Calu3 (cell line): Measurements from ENCODE around the gene SLC51A. TPM values are rescaled to one million over a fixed set of nuclear protein-coding genes. Genes with fewer than 3 reads are reported as not detected.
A peak's percentile ranks its signal among the peaks of the same experiment; 100 is the strongest.
"Not testable (repeated sequence)": the region's sequence is repeated elsewhere in the genome, so short reads cannot be mapped to it uniquely, and the experiment has no call there.

Experiments used
- BruUV-seq: library from RNA; stranded (reverse); fragments of 400-500 nt; replicated peaks from 2 replicates; lab custom pipeline; 2021; lab: Mats Ljungman, UMichigan
- CTCF ChIA-PET: fragments of 300-600 bp; sonication (Branson Sonifier 250); formaldehyde crosslinking; loops from one replicate; lab custom pipeline; 2022; ENCODE audit warnings: antibody characterized with exemption; lab: Charles Lee
- DNase-seq: peaks from one replicate; pipeline ENCODE4 v3.0.0; 2022
- H3K27ac Mint-ChIP-seq: one replicate; pipeline ENCODE4 v1.8.0; 2022; ENCODE audit warnings: mixed read lengths; ENCODE audit not compliant: unreplicated experiment
- H3K27me3 Mint-ChIP-seq: one replicate; pipeline ENCODE4 v1.8.0; 2022; ENCODE audit warnings: mixed read lengths; ENCODE audit not compliant: unreplicated experiment
- H3K36me3 Mint-ChIP-seq: one replicate; pipeline ENCODE4 v1.8.0; 2022; ENCODE audit warnings: mild to moderate bottlenecking, moderate library complexity, mixed read lengths; ENCODE audit not compliant: insufficient read depth, unreplicated experiment
- H3K4me1 Mint-ChIP-seq: one replicate; pipeline ENCODE4 v1.8.0; 2022; ENCODE audit warnings: mild to moderate bottlenecking, low read depth, mixed read lengths; ENCODE audit not compliant: unreplicated experiment
- H3K4me3 Mint-ChIP-seq: one replicate; pipeline ENCODE4 v1.8.0; 2022; ENCODE audit warnings: mild to moderate bottlenecking, low read depth, moderate library complexity, mixed read lengths; ENCODE audit not compliant: unreplicated experiment
- H3K9me3 Mint-ChIP-seq: one replicate; pipeline ENCODE4 v1.8.0; 2022; ENCODE audit warnings: low read depth, mixed read lengths; ENCODE audit not compliant: unreplicated experiment
- CTCF ChIP-seq: fragments of 200-600 bp; IDR thresholded peaks from one replicate; pipeline ENCODE4 v1.8.0; 2022; ENCODE audit warnings: antibody characterized with exemption; ENCODE audit not compliant: unreplicated experiment
- intact Hi-C: fragments of 100-400 bp; cut with micrococcal nuclease; formaldehyde crosslinking; loops from one replicate; pipeline ENCODE4 v1.10.0; 2022; ENCODE audit not compliant: unreplicated experiment
- total RNA-seq: library from RNA; stranded (reverse); gene quantifications from 2 replicates; pipeline ENCODE4 v1.2.3, GENCODE V29; 2022

The SLC51A gene
- total RNA-seq, 1 experiment from 2014 or later = not detected

- BruUV-seq = no TSS peak
- TF ChIP-seq CTCF = no peak
- Mint-ChIP-seq H3K36me3 (peaks cover 7% of the 10 kb centered on the region), H3K27ac (peak overlapping the region; percentile 65), H3K4me3 (peak overlapping the region; percentile 75), H3K4me1 (no peaks in the 10 kb centered on the region), H3K27me3 (peaks cover 88% of the 10 kb centered on the region), H3K9me3 (peaks cover 3% of the 10 kb centered on the region)
- peak; percentile 32 for DNase-seq
- intact Hi-C loops = no loop called here
- CTCF ChIA-PET = no interaction called here
Measured at GRCh38 chr3:196207159-196207832, 9.0 kb upstream of the SLC51A start.

- CTCF ChIA-PET = no interaction called here
Measured at GRCh38 chr3:196207833-196208607, 8.3 kb upstream of the SLC51A start.

GRCh38 chr3:196208942-196209695 lies 7.2 kb upstream of the SLC51A start:
- CTCF ChIA-PET = interaction anchor here (0.6 kb wide), 1 partner anchor 113 kb away, joined by 3 read pairs; no protein-coding TSS in a partner anchor
- peak overlapping the region; percentile 75 for H3K4me3 Mint-ChIP-seq
- no peak for TF ChIP-seq CTCF
- no TSS peak for BruUV-seq
- intact Hi-C loops = no loop called here
- no peak for DNase-seq
- H3K36me3 Mint-ChIP-seq = peaks cover 7% of the 10 kb centered on the region
- H3K9me3 Mint-ChIP-seq = peaks cover 3% of the 10 kb centered on the region
- no peaks in the 10 kb centered on the region for H3K4me1 Mint-ChIP-seq
- H3K27me3 Mint-ChIP-seq = peaks cover 74% of the 10 kb centered on the region
- H3K27ac Mint-ChIP-seq = no peak overlapping the region

More at GRCh38 chr3:196207833-196208607, 8.3 kb upstream of the SLC51A start:
- Mint-ChIP-seq H3K27ac (peak overlapping the region; percentile 65), H3K27me3 (peaks cover 81% of the 10 kb centered on the region), H3K36me3 (peaks cover 7% of the 10 kb centered on the region), H3K4me3 (peak overlapping the region; percentile 75), H3K4me1 (no peaks in the 10 kb centered on the region), H3K9me3 (peaks cover 3% of the 10 kb centered on the region)
- no TSS peak for BruUV-seq
- TF ChIP-seq CTCF = no peak
- peak; percentile 75 for DNase-seq
- intact Hi-C loops = no loop called here

GRCh38 chr3:196209944-196210672 lies 6.2 kb upstream of the SLC51A start:
- H3K4me3 Mint-ChIP-seq, H3K36me3 Mint-ChIP-seq, H3K27ac Mint-ChIP-seq, CTCF ChIA-PET, H3K4me1 Mint-ChIP-seq, BruUV-seq, H3K9me3 Mint-ChIP-seq, DNase-seq, intact Hi-C loops: not testable (repeated sequence)
- H3K27me3 Mint-ChIP-seq = peaks cover 74% of the 10 kb centered on the region
